Stimulated activated effector memory CD8-positive, alpha-beta T cell treated with anti-CD3 and anti-CD28 coated beads, Interleukin-12 subunit alpha, Interleukin-12 subunit beta, amount 100 ng/mL, for 72 hours (primary cell): Measurements from ENCODE around the gene ABHD2.
A peak's percentile ranks its signal among the peaks of the same experiment; 100 is the strongest.

Experiments used
- ATAC-seq: fragments of 150-1000 bp; cut with Tn5 transposase; 2 replicates; pipeline ENCODE4 v1.10.0; 2021
- DNase-seq, 2 donors: peaks; one replicate each; pipeline ENCODE4 v3.0.0; 2021 to 2022; ENCODE audit warnings: low spot score in 2 of 2
- H3K27ac Mint-ChIP-seq: one replicate; pipeline ENCODE4 v1.8.0; 2022; ENCODE audit warnings: mild to moderate bottlenecking, mixed read lengths
- H3K36me3 Mint-ChIP-seq: one replicate; pipeline ENCODE4 v1.8.0; 2022; ENCODE audit warnings: mild to moderate bottlenecking, mixed read lengths
- H3K4me1 Mint-ChIP-seq: one replicate; pipeline ENCODE4 v1.8.0; 2022; ENCODE audit warnings: mixed read lengths
- H3K4me3 Mint-ChIP-seq: one replicate; pipeline ENCODE4 v1.8.0; 2022; ENCODE audit warnings: mild to moderate bottlenecking, mixed read lengths
- H3K9me3 Mint-ChIP-seq: one replicate; pipeline ENCODE4 v1.8.0; 2022; ENCODE audit warnings: mixed read lengths

The ABHD2 gene

GRCh38 chr15:89103481-89104171 lies 15.4 kb downstream of the ABHD2 start:
- DNase-seq (no peak), ATAC-seq (no peak)
- Mint-ChIP-seq H3K27ac (no peak overlapping the region), H3K9me3 (no peaks in the 10 kb centered on the region), H3K36me3 (peaks cover 5% of the 10 kb centered on the region), H3K4me1 (peaks cover 28% of the 10 kb centered on the region), H3K4me3 (no peak overlapping the region)

- Mint-ChIP-seq H3K9me3 (no peaks in the 10 kb centered on the region), H3K36me3 (peaks cover 5% of the 10 kb centered on the region), H3K4me1 (peaks cover 28% of the 10 kb centered on the region), H3K4me3 (no peak overlapping the region), H3K27ac (no peak overlapping the region)
- no peak for ATAC-seq
- DNase-seq = no peak
These were observed 15.9 kb downstream of the ABHD2 start for GRCh38 chr15:89104172-89104564.

- ATAC-seq (no peak), DNase-seq (no peak)
- Mint-ChIP-seq H3K4me1 (peaks cover 28% of the 10 kb centered on the region), H3K9me3 (no peaks in the 10 kb centered on the region), H3K27ac (no peak overlapping the region), H3K36me3 (peaks cover 5% of the 10 kb centered on the region), H3K4me3 (no peak overlapping the region)
These were observed 16.9 kb downstream of the ABHD2 start for GRCh38 chr15:89105147-89105546.

- no peak overlapping the region for H3K27ac Mint-ChIP-seq
- DNase-seq (no peak), ATAC-seq (no peak)
- H3K4me1 Mint-ChIP-seq = peaks cover 23% of the 10 kb centered on the region
- H3K9me3 Mint-ChIP-seq = no peaks in the 10 kb centered on the region
- no peak overlapping the region for H3K4me3 Mint-ChIP-seq
- peaks cover 5% of the 10 kb centered on the region for H3K36me3 Mint-ChIP-seq
These were observed 17.9 kb downstream of the ABHD2 start for GRCh38 chr15:89106200-89106599.

GRCh38 chr15:89107984-89108383 lies 19.7 kb downstream of the ABHD2 start:
- H3K4me1 Mint-ChIP-seq = peaks cover 22% of the 10 kb centered on the region
- no peak overlapping the region for H3K4me3 Mint-ChIP-seq
- H3K36me3 Mint-ChIP-seq = peaks cover 5% of the 10 kb centered on the region
- ATAC-seq (peak; percentile 56), DNase-seq (no peak)
- H3K27ac Mint-ChIP-seq = no peak overlapping the region
- no peaks in the 10 kb centered on the region for H3K9me3 Mint-ChIP-seq

GRCh38 chr15:89108835-89109234 lies 20.6 kb downstream of the ABHD2 start:
- ATAC-seq = no peak
- H3K4me3 Mint-ChIP-seq = no peak overlapping the region
- no peak overlapping the region for H3K27ac Mint-ChIP-seq
- H3K9me3 Mint-ChIP-seq = no peaks in the 10 kb centered on the region
- H3K4me1 Mint-ChIP-seq = peaks cover 26% of the 10 kb centered on the region
- DNase-seq = no peak
- peaks cover 5% of the 10 kb centered on the region for H3K36me3 Mint-ChIP-seq

GRCh38 chr15:89109238-89109637 lies 21.0 kb downstream of the ABHD2 start:
- Mint-ChIP-seq H3K27ac (peak overlapping the region; percentile 11), H3K9me3 (no peaks in the 10 kb centered on the region), H3K4me3 (no peak overlapping the region), H3K4me1 (peaks cover 26% of the 10 kb centered on the region), H3K36me3 (peaks cover 5% of the 10 kb centered on the region)
- no peak for ATAC-seq
- DNase-seq = no peak

- peak overlapping the region; percentile 11 for H3K27ac Mint-ChIP-seq
- ATAC-seq = no peak
- H3K36me3 Mint-ChIP-seq = peaks cover 5% of the 10 kb centered on the region
- H3K9me3 Mint-ChIP-seq = no peaks in the 10 kb centered on the region
- H3K4me3 Mint-ChIP-seq = no peak overlapping the region
- DNase-seq = no peak
- peaks cover 28% of the 10 kb centered on the region for H3K4me1 Mint-ChIP-seq
These were observed 21.8 kb downstream of the ABHD2 start for GRCh38 chr15:89110060-89110459.

- Mint-ChIP-seq H3K27ac (no peak overlapping the region), H3K4me1 (peaks cover 32% of the 10 kb centered on the region), H3K9me3 (no peaks in the 10 kb centered on the region), H3K36me3 (peaks cover 16% of the 10 kb centered on the region), H3K4me3 (no peak overlapping the region)
- ATAC-seq (no peak), DNase-seq (no peak)
These were observed 23.1 kb downstream of the ABHD2 start for GRCh38 chr15:89111352-89111751.

- ATAC-seq (no peak), DNase-seq (no peak)
- Mint-ChIP-seq H3K4me1 (peaks cover 29% of the 10 kb centered on the region), H3K27ac (peak overlapping the region; percentile 51), H3K36me3 (peaks cover 20% of the 10 kb centered on the region), H3K4me3 (no peak overlapping the region), H3K9me3 (no peaks in the 10 kb centered on the region)
These were observed 23.7 kb downstream of the ABHD2 start for GRCh38 chr15:89111961-89112340.

- H3K27ac Mint-ChIP-seq = peak overlapping the region; percentile 51
- H3K9me3 Mint-ChIP-seq = no peaks in the 10 kb centered on the region
- DNase-seq (no peak), ATAC-seq (peak; percentile 80)
- H3K36me3 Mint-ChIP-seq = peaks cover 25% of the 10 kb centered on the region
- no peak overlapping the region for H3K4me3 Mint-ChIP-seq
- H3K4me1 Mint-ChIP-seq = peaks cover 24% of the 10 kb centered on the region
These were observed 24.2 kb downstream of the ABHD2 start for GRCh38 chr15:89112341-89112971.

GRCh38 chr15:89113296-89114024 lies 25.2 kb downstream of the ABHD2 start:
- H3K4me1 Mint-ChIP-seq = peaks cover 18% of the 10 kb centered on the region
- peaks cover 29% of the 10 kb centered on the region for H3K36me3 Mint-ChIP-seq
- H3K9me3 Mint-ChIP-seq = no peaks in the 10 kb centered on the region
- no peak overlapping the region for H3K4me3 Mint-ChIP-seq
- DNase-seq (no peak), ATAC-seq (no peak)
- peak overlapping the region; percentile 67 for H3K27ac Mint-ChIP-seq

- H3K27ac Mint-ChIP-seq = peak overlapping the region; percentile 72
- H3K9me3 Mint-ChIP-seq = no peaks in the 10 kb centered on the region
- DNase-seq (no peak), ATAC-seq (no peak)
- H3K36me3 Mint-ChIP-seq = peaks cover 42% of the 10 kb centered on the region
- peaks cover 23% of the 10 kb centered on the region for H3K4me1 Mint-ChIP-seq
- no peak overlapping the region for H3K4me3 Mint-ChIP-seq
These were observed 26.7 kb downstream of the ABHD2 start for GRCh38 chr15:89114990-89115389.

GRCh38 chr15:89115547-89115946 lies 27.3 kb downstream of the ABHD2 start:
- no peak for ATAC-seq
- Mint-ChIP-seq H3K4me3 (no peak overlapping the region), H3K9me3 (no peaks in the 10 kb centered on the region), H3K27ac (no peak overlapping the region), H3K36me3 (peaks cover 48% of the 10 kb centered on the region), H3K4me1 (peaks cover 23% of the 10 kb centered on the region)
- no peak for DNase-seq

- Mint-ChIP-seq H3K4me1 (peaks cover 23% of the 10 kb centered on the region), H3K36me3 (peaks cover 56% of the 10 kb centered on the region), H3K27ac (no peak overlapping the region), H3K4me3 (no peak overlapping the region), H3K9me3 (no peaks in the 10 kb centered on the region)
- no peak for DNase-seq
- no peak for ATAC-seq
These were observed 28.1 kb downstream of the ABHD2 start for GRCh38 chr15:89116404-89116803.

GRCh38 chr15:89117790-89118189 lies 29.5 kb downstream of the ABHD2 start:
- DNase-seq = no peak
- no peak overlapping the region for H3K27ac Mint-ChIP-seq
- H3K36me3 Mint-ChIP-seq = peaks cover 67% of the 10 kb centered on the region
- peaks cover 17% of the 10 kb centered on the region for H3K4me1 Mint-ChIP-seq
- H3K9me3 Mint-ChIP-seq = no peaks in the 10 kb centered on the region
- no peak overlapping the region for H3K4me3 Mint-ChIP-seq
- no peak for ATAC-seq
